ACC112 (cell line): ENCODE data around the gene CH25H.

ENCODE experiments used
- H2AFZ ChIP-seq: fragments of 200-600 bp; sonication (generic); one replicate; pipeline ENCODE4 v1.6.0; 2017; ENCODE audit warnings: antibody characterized with exemption, low read length; ENCODE audit not compliant: unreplicated experiment
- H3K27ac ChIP-seq: fragments of 200-600 bp; sonication (generic); 2 replicates; pipeline ENCODE4 v1.5.1; 2014; ENCODE audit warnings: low read depth, mild to moderate bottlenecking, antibody characterized with exemption, low read length, moderate library complexity
- H3K27me3 ChIP-seq: fragments of 200-600 bp; sonication (generic); 2 replicates; pipeline ENCODE4 v1.6.1; 2014; ENCODE audit warnings: mild to moderate bottlenecking, antibody characterized with exemption, low read length, moderate library complexity, mixed read lengths; ENCODE audit not compliant: insufficient read depth
- H3K36me3 ChIP-seq: fragments of 200-600 bp; sonication (generic); 2 replicates; pipeline ENCODE4 v1.6.1; 2016; ENCODE audit warnings: mild to moderate bottlenecking, antibody characterized with exemption, low read length, moderate library complexity, mixed read lengths; ENCODE audit not compliant: insufficient read depth
- H3K4me1 ChIP-seq: fragments of 200-600 bp; sonication (generic); one replicate; pipeline ENCODE4 v1.6.1; 2016; ENCODE audit warnings: low read length, mixed read lengths; ENCODE audit not compliant: insufficient read depth, unreplicated experiment, control insufficient read depth
- H3K4me3 ChIP-seq: fragments of 200-600 bp; sonication (generic); 2 replicates; pipeline ENCODE4 v1.5.1; 2014; ENCODE audit warnings: mild to moderate bottlenecking, low read depth, low read length
- H3K79me2 ChIP-seq: fragments of 200-600 bp; sonication (generic); one replicate; pipeline ENCODE4 v1.6.0; 2016; ENCODE audit warnings: low read length; ENCODE audit not compliant: control insufficient read depth, unreplicated experiment, insufficient read depth

CH25H gene

DNA sequence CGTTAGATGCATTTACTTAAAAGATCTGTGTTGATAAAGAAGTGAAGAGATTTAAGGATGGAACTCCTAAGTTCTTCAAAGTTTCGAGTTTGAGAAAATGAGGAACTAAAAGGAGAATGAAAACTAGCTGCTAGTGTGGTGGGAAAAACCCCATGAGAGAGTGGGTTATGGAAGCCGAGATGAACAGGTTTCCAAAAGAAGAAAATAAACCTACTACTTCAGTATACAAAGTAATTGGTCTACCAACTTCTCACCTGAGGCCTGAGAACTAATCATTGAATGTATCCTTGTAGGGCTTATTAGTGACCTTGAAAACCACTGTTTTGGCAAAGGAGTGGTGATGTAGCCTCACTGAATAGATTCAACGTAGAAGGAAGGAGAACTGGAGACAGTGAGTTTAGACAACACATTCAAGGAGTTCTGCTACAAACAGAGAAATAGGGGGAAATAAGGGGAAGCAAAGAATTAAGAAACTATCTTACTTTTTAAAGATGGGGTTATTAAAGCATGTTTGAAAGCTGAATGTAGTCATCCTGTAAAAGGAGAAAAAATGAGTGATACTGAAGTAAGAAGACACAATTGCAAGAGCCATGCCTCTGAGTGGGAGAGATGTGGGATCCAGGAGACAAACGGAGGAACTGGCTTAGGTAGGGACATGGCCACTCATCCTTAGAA lies 50.8 kb downstream of the CH25H start:
- Histone ChIP-seq H3K27ac (no peak overlapping the region), H3K36me3 (no peaks in the 10 kb centered on the region), H2AFZ (no peak overlapping the region), H3K27me3 (no peaks in the 10 kb centered on the region), H3K4me3 (no peak overlapping the region), H3K79me2 (no peaks in the 10 kb centered on the region), H3K4me1 (peaks cover 16% of the 10 kb centered on the region)
